Muscle layer of colon (tissue), 2 donors: ENCODE data around the gene DCST1.
"Not testable (repeated sequence)": the region's sequence is repeated elsewhere in the genome, so short reads cannot be mapped to it uniquely, and the experiment has no call there.

ENCODE experiments used
- H3K27ac ChIP-seq: one replicate; pipeline ENCODE4 v1.7.0; 2013; ENCODE audit warnings: low read depth, mild to moderate bottlenecking, low read length, moderate library complexity
- H3K27me3 ChIP-seq, 2 donors: one replicate each; pipeline ENCODE4 v1.7.0; 2013; ENCODE audit warnings: low read length in 2 of 2, mild to moderate bottlenecking in 2 of 2; ENCODE audit not compliant: insufficient read depth in 2 of 2, control insufficient read depth in 1 of 2
- H3K36me3 ChIP-seq: one replicate; pipeline ENCODE4 v1.7.0; 2013; ENCODE audit warnings: mild to moderate bottlenecking, low read length; ENCODE audit not compliant: insufficient read depth
- H3K4me1 ChIP-seq: one replicate; pipeline ENCODE4 v1.7.0; 2013; ENCODE audit warnings: mild to moderate bottlenecking, low read length; ENCODE audit not compliant: insufficient read depth
- H3K4me3 ChIP-seq, 2 donors: one replicate each; pipeline ENCODE4 v1.7.0; 2013; ENCODE audit warnings: low read length in 2 of 2, low read depth in 1 of 2, mild to moderate bottlenecking in 1 of 2, moderate library complexity in 1 of 2
- H3K9ac ChIP-seq: one replicate; pipeline ENCODE4 v1.7.0; 2013; ENCODE audit warnings: low read length
- H3K9me3 ChIP-seq: one replicate; pipeline ENCODE4 v1.7.0; 2013; ENCODE audit warnings: mild to moderate bottlenecking, low read length
- donor health status: abdominal sarcoma.
- donor health status: Adenocarcinoma of cecum.

The DCST1 gene

DNA sequence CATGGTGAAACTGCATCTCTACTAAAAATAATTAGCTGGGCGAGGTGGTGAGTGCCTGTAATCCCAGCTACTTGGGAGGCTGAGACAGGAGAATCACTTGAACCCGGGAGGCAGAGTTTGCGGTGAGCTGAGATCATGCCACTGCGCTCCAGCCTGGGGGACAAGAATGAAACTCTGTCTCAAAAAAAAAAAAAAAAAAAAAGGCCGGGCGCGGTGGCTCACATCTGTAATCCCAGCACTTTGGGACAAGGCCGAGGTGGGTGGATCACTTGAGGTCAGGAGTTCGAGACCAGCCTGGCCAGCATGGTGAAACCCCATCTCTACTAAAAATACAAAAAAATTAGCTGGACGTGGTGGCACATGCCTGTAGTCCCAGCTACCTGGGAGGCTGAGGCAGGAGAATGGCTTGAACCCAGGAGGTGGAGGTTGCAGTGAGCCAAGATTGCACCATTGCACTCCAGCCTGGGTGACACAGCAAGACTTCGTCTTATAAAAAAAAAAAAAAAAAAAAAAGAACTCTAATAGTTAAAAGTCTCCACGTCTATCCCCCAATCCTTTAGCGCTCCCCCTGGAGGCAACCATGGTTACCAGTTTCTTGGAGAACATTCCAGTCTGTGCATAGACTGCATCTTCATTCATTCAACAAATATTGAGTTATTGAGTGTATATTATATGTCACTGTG is 38.2 kb upstream of the DCST1 start:
- not testable (repeated sequence) for H3K4me3 ChIP-seq, H3K36me3 ChIP-seq, H3K27me3 ChIP-seq, H3K9ac ChIP-seq, H3K9me3 ChIP-seq, H3K27ac ChIP-seq, H3K4me1 ChIP-seq

GRCh38 chr1:154996966-154997701 is 36.5 kb upstream of the DCST1 start:
- Histone ChIP-seq H3K36me3 (no peaks in the 10 kb centered on the region), H3K27me3 (no peaks in the 10 kb centered on the region), H3K4me1 (peaks cover 6% of the 10 kb centered on the region), H3K9ac (no peak overlapping the region), H3K4me3 (no peak overlapping the region), H3K9me3 (no peaks in the 10 kb centered on the region), H3K27ac (no peak overlapping the region)

GRCh38 chr1:154998201-154998780 is 35.3 kb upstream of the DCST1 start:
- no peak overlapping the region for H3K9ac ChIP-seq
- H3K9me3 ChIP-seq, result no peaks in the 10 kb centered on the region
- no peak overlapping the region for H3K27ac ChIP-seq
- no peaks in the 10 kb centered on the region for H3K36me3 ChIP-seq
- no peaks in the 10 kb centered on the region for H3K27me3 ChIP-seq
- H3K4me1 ChIP-seq, result peaks cover 6% of the 10 kb centered on the region
- H3K4me3 ChIP-seq, result no peak overlapping the region

GRCh38 chr1:154998818-154999570 is 34.6 kb upstream of the DCST1 start:
- Histone ChIP-seq H3K4me1 (peaks cover 7% of the 10 kb centered on the region), H3K27ac (peak overlapping the region; percentile 95), H3K4me3 (peak overlapping the region; percentile 52 to 75), H3K36me3 (no peaks in the 10 kb centered on the region), H3K9me3 (no peaks in the 10 kb centered on the region), H3K9ac (no peak overlapping the region), H3K27me3 (no peaks in the 10 kb centered on the region)

- no peaks in the 10 kb centered on the region for H3K27me3 ChIP-seq
- H3K4me1 ChIP-seq, result peaks cover 15% of the 10 kb centered on the region
- no peaks in the 10 kb centered on the region for H3K36me3 ChIP-seq
- peak overlapping the region; percentile 94 for H3K9ac ChIP-seq
- peak overlapping the region; percentile 52 to 75 for H3K4me3 ChIP-seq
- H3K27ac ChIP-seq, result peak overlapping the region; percentile 95
- H3K9me3 ChIP-seq, result no peaks in the 10 kb centered on the region
Measured at GRCh38 chr1:154999571-155000410, 33.8 kb upstream of the DCST1 start.

DNA sequence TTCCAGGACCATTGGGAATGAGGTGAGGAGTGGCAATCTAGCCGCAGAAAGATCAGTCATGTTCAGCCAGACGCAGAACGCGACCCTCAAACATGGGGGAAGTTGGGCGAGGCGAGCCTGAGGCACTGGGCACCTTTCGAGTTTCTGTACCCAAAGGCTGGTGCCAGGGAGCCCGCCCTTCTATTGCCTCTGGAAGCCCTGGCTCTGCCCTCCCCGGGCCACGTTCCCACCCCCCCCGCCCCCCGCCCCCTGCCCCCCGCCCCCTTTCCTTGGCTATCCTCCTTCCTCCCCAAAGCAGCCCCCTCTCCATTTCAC is 33.3 kb upstream of the DCST1 start:
- peak overlapping the region; percentile 52 to 75 for H3K4me3 ChIP-seq
- H3K4me1 ChIP-seq, result peaks cover 21% of the 10 kb centered on the region
- H3K36me3 ChIP-seq, result no peaks in the 10 kb centered on the region
- no peaks in the 10 kb centered on the region for H3K9me3 ChIP-seq
- peak overlapping the region; percentile 96 for H3K9ac ChIP-seq
- peak overlapping the region; percentile 98 for H3K27ac ChIP-seq
- H3K27me3 ChIP-seq, result no peaks in the 10 kb centered on the region

GRCh38 chr1:155000726-155001424 is 32.7 kb upstream of the DCST1 start:
- Histone ChIP-seq H3K27me3 (no peaks in the 10 kb centered on the region), H3K9ac (peak overlapping the region; percentile 96), H3K27ac (peak overlapping the region; percentile 98), H3K36me3 (no peaks in the 10 kb centered on the region), H3K4me3 (peak overlapping the region; percentile 86 to 97), H3K4me1 (peaks cover 26% of the 10 kb centered on the region), H3K9me3 (no peaks in the 10 kb centered on the region)

GRCh38 chr1:155001425-155001674 is 32.3 kb upstream of the DCST1 start:
- Histone ChIP-seq H3K27ac (peak overlapping the region; percentile 98), H3K27me3 (no peaks in the 10 kb centered on the region), H3K4me3 (peak overlapping the region; percentile 86 to 97), H3K9me3 (no peaks in the 10 kb centered on the region), H3K36me3 (no peaks in the 10 kb centered on the region), H3K4me1 (peaks cover 31% of the 10 kb centered on the region), H3K9ac (peak overlapping the region; percentile 96)

GRCh38 chr1:155001675-155002463 is 31.8 kb upstream of the DCST1 start:
- Histone ChIP-seq H3K4me1 (peaks cover 36% of the 10 kb centered on the region), H3K36me3 (no peaks in the 10 kb centered on the region), H3K9ac (peak overlapping the region; percentile 96), H3K4me3 (peak overlapping the region; percentile 86 to 97), H3K27ac (peak overlapping the region; percentile 98), H3K9me3 (no peaks in the 10 kb centered on the region), H3K27me3 (no peaks in the 10 kb centered on the region)
